Dendritic cell treated with granulocyte-macrophage colony-stimulating factor and Interleukin-4, amounts not matched to agents 40 ng/mL and 50 ng/mL, for 4 days (primary cell): Measurements from ENCODE around the gene MDGA2.
"Not testable (repeated sequence)": the region's sequence is repeated elsewhere in the genome, so short reads cannot be mapped to it uniquely, and the experiment has no call there.

Experiments used
- H3K27ac Mint-ChIP-seq: one replicate; pipeline ENCODE4 v1.8.0; 2022; ENCODE audit warnings: mild to moderate bottlenecking, mixed read lengths
- H3K27me3 Mint-ChIP-seq: one replicate; pipeline ENCODE4 v1.8.0; 2022; ENCODE audit warnings: mild to moderate bottlenecking, mixed read lengths
- H3K36me3 Mint-ChIP-seq: one replicate; pipeline ENCODE4 v1.8.0; 2022; ENCODE audit warnings: low read depth, mixed read lengths
- H3K4me1 Mint-ChIP-seq: one replicate; pipeline ENCODE4 v1.8.0; 2022; ENCODE audit warnings: low read depth, mixed read lengths
- H3K4me3 Mint-ChIP-seq: one replicate; pipeline ENCODE4 v1.8.0; 2022; ENCODE audit warnings: mild to moderate bottlenecking, moderate library complexity, mixed read lengths
- H3K9me3 Mint-ChIP-seq: one replicate; pipeline ENCODE4 v1.8.0; 2022; ENCODE audit warnings: mixed read lengths
- intact Hi-C: fragments of 100-400 bp; cut with micrococcal nuclease; formaldehyde crosslinking; loops from one replicate; pipeline ENCODE4 v1.15.0; 2022

MDGA2 gene

GRCh38 chr14:47662466-47662865 is 12.9 kb downstream of the MDGA2 start:
- Mint-ChIP-seq H3K27me3 (no peaks in the 10 kb centered on the region), H3K27ac (no peak overlapping the region), H3K9me3 (no peaks in the 10 kb centered on the region), H3K4me3 (no peak overlapping the region), H3K36me3 (no peaks in the 10 kb centered on the region), H3K4me1 (no peaks in the 10 kb centered on the region)
- intact Hi-C loops, result no loop called here

GRCh38 chr14:47660158-47660557 is 15.2 kb downstream of the MDGA2 start:
- no peaks in the 10 kb centered on the region for H3K9me3 Mint-ChIP-seq
- H3K27me3 Mint-ChIP-seq, result no peaks in the 10 kb centered on the region
- no peaks in the 10 kb centered on the region for H3K4me1 Mint-ChIP-seq
- H3K4me3 Mint-ChIP-seq, result no peak overlapping the region
- H3K36me3 Mint-ChIP-seq, result no peaks in the 10 kb centered on the region
- intact Hi-C loops, result no loop called here
- no peak overlapping the region for H3K27ac Mint-ChIP-seq

- no peak overlapping the region for H3K4me3 Mint-ChIP-seq
- no peaks in the 10 kb centered on the region for H3K4me1 Mint-ChIP-seq
- intact Hi-C loops, result no loop called here
- H3K27me3 Mint-ChIP-seq, result no peaks in the 10 kb centered on the region
- no peaks in the 10 kb centered on the region for H3K9me3 Mint-ChIP-seq
- no peaks in the 10 kb centered on the region for H3K36me3 Mint-ChIP-seq
- H3K27ac Mint-ChIP-seq, result no peak overlapping the region
These were observed 17.4 kb downstream of the MDGA2 start for GRCh38 chr14:47658041-47658440.

GRCh38 chr14:47657143-47657542 is 18.3 kb downstream of the MDGA2 start:
- Mint-ChIP-seq H3K4me1 (no peaks in the 10 kb centered on the region), H3K4me3 (no peak overlapping the region), H3K27me3 (no peaks in the 10 kb centered on the region), H3K36me3 (no peaks in the 10 kb centered on the region), H3K27ac (no peak overlapping the region), H3K9me3 (no peaks in the 10 kb centered on the region)
- intact Hi-C loops, result no loop called here

- H3K4me3 Mint-ChIP-seq, result no peak overlapping the region
- H3K4me1 Mint-ChIP-seq, result no peaks in the 10 kb centered on the region
- H3K9me3 Mint-ChIP-seq, result no peaks in the 10 kb centered on the region
- H3K27me3 Mint-ChIP-seq, result no peaks in the 10 kb centered on the region
- H3K36me3 Mint-ChIP-seq, result no peaks in the 10 kb centered on the region
- no peak overlapping the region for H3K27ac Mint-ChIP-seq
- intact Hi-C loops, result no loop called here
These were observed 24.1 kb downstream of the MDGA2 start for GRCh38 chr14:47651337-47651736.

- H3K9me3 Mint-ChIP-seq, result no peaks in the 10 kb centered on the region
- intact Hi-C loops, result no loop called here
These were observed 37.7 kb downstream of the MDGA2 start for GRCh38 chr14:47637753-47638152.

GRCh38 chr14:47626151-47627035 is 49.0 kb downstream of the MDGA2 start:
- Mint-ChIP-seq H3K4me1 (no peaks in the 10 kb centered on the region), H3K36me3 (no peaks in the 10 kb centered on the region), H3K4me3 (no peak overlapping the region), H3K27me3 (no peaks in the 10 kb centered on the region), H3K9me3 (peaks cover 33% of the 10 kb centered on the region), H3K27ac (no peak overlapping the region)
- intact Hi-C loops, result no loop called here

More at GRCh38 chr14:47637753-47638152, 37.7 kb downstream of the MDGA2 start:
- no peak overlapping the region for H3K27ac Mint-ChIP-seq
- H3K4me3 Mint-ChIP-seq, result no peak overlapping the region
- H3K27me3 Mint-ChIP-seq, result no peaks in the 10 kb centered on the region
- H3K4me1 Mint-ChIP-seq, result no peaks in the 10 kb centered on the region
- no peaks in the 10 kb centered on the region for H3K36me3 Mint-ChIP-seq

GRCh38 chr14:47624126-47624525 is 51.3 kb downstream of the MDGA2 start:
- H3K9me3 Mint-ChIP-seq, result peaks cover 31% of the 10 kb centered on the region
- H3K4me1 Mint-ChIP-seq, H3K36me3 Mint-ChIP-seq, intact Hi-C loops, H3K4me3 Mint-ChIP-seq, H3K27ac Mint-ChIP-seq, H3K27me3 Mint-ChIP-seq: not testable (repeated sequence)

GRCh38 chr14:47619392-47619791 is 56.0 kb downstream of the MDGA2 start:
- H3K27ac Mint-ChIP-seq, result no peak overlapping the region
- no peak overlapping the region for H3K4me3 Mint-ChIP-seq

GRCh38 chr14:47606566-47606965 is 68.8 kb downstream of the MDGA2 start:
- intact Hi-C loops, result no loop called here
- Mint-ChIP-seq H3K4me3 (no peak overlapping the region), H3K27me3 (no peaks in the 10 kb centered on the region), H3K4me1 (no peaks in the 10 kb centered on the region), H3K27ac (no peak overlapping the region), H3K36me3 (no peaks in the 10 kb centered on the region), H3K9me3 (no peaks in the 10 kb centered on the region)

More at GRCh38 chr14:47619392-47619791, 56.0 kb downstream of the MDGA2 start:
- Mint-ChIP-seq H3K36me3 (no peaks in the 10 kb centered on the region), H3K4me1 (no peaks in the 10 kb centered on the region), H3K9me3 (no peaks in the 10 kb centered on the region), H3K27me3 (no peaks in the 10 kb centered on the region)
- intact Hi-C loops, result no loop called here

GRCh38 chr14:47596860-47597259 is 78.5 kb downstream of the MDGA2 start:
- H3K9me3 Mint-ChIP-seq, result peaks cover under 1% of the 10 kb centered on the region

GRCh38 chr14:47596232-47596631 is 79.2 kb downstream of the MDGA2 start:
- no peaks in the 10 kb centered on the region for H3K36me3 Mint-ChIP-seq
- no peaks in the 10 kb centered on the region for H3K27me3 Mint-ChIP-seq
- H3K4me1 Mint-ChIP-seq, result no peaks in the 10 kb centered on the region
- intact Hi-C loops, result no loop called here
- no peak overlapping the region for H3K27ac Mint-ChIP-seq
- H3K4me3 Mint-ChIP-seq, result no peak overlapping the region
- H3K9me3 Mint-ChIP-seq, result peaks cover 7% of the 10 kb centered on the region

More at GRCh38 chr14:47596860-47597259, 78.5 kb downstream of the MDGA2 start:
- Mint-ChIP-seq H3K4me1 (no peaks in the 10 kb centered on the region), H3K27me3 (no peaks in the 10 kb centered on the region), H3K27ac (no peak overlapping the region), H3K4me3 (no peak overlapping the region), H3K36me3 (no peaks in the 10 kb centered on the region)
- intact Hi-C loops, result no loop called here

GRCh38 chr14:47595552-47595951 is 79.9 kb downstream of the MDGA2 start:
- no peaks in the 10 kb centered on the region for H3K4me1 Mint-ChIP-seq
- no peak overlapping the region for H3K4me3 Mint-ChIP-seq
- no peak overlapping the region for H3K27ac Mint-ChIP-seq
- H3K9me3 Mint-ChIP-seq, result peaks cover 9% of the 10 kb centered on the region
- intact Hi-C loops, result no loop called here
- H3K36me3 Mint-ChIP-seq, result no peaks in the 10 kb centered on the region
- H3K27me3 Mint-ChIP-seq, result no peaks in the 10 kb centered on the region

GRCh38 chr14:47590767-47591495 is 84.5 kb downstream of the MDGA2 start:
- H3K4me1 Mint-ChIP-seq, result no peaks in the 10 kb centered on the region
- H3K27ac Mint-ChIP-seq, result no peak overlapping the region
- intact Hi-C loops, result no loop called here
- H3K27me3 Mint-ChIP-seq, result no peaks in the 10 kb centered on the region
- no peaks in the 10 kb centered on the region for H3K36me3 Mint-ChIP-seq
- H3K9me3 Mint-ChIP-seq, result peaks cover 9% of the 10 kb centered on the region
- no peak overlapping the region for H3K4me3 Mint-ChIP-seq
